HCT116 (cell line): ENCODE measurements around the gene UBA5. TPM values are rescaled to one million over a fixed set of nuclear protein-coding genes. Genes with fewer than 3 reads are reported as not detected.

Source experiments
- ATAC-seq: fragments of 200-7000 bp; cut with Tn5 transposase; 2 replicates; pipeline ENCODE4 v1.9.1; 2020; ENCODE audit warnings: mild to moderate bottlenecking, moderate library complexity
- BruUV-seq: library from RNA; stranded (reverse); fragments of 400-500 nt; replicated peaks from 2 replicates; lab custom pipeline; 2021; lab: Mats Ljungman, UMichigan
- CTCF ChIA-PET: fragments of 300-600 bp; sonication (Branson Sonifier 250); formaldehyde crosslinking; loops from one replicate; lab custom pipeline; 2021; ENCODE audit warnings: antibody characterized with exemption; lab: Charles Lee
- POLR2A ChIA-PET: fragments of 300-600, 350-600 bp; sonication (Branson Sonifier 250); formaldehyde crosslinking; loops from one replicate; lab custom pipeline; 2021; ENCODE audit warnings: antibody characterized with exemption; lab: Charles Lee
- RAD21 ChIA-PET, 2 experiments: fragments of 300-600 bp; sonication (Branson Sonifier 250); formaldehyde crosslinking; loops; one replicate each; lab custom pipeline; 2023; ENCODE audit warnings: low total read pairs in 2 of 2; ENCODE audit not compliant: uncharacterized antibody in 2 of 2, unreplicated experiment in 2 of 2, low non-redundant PET in 1 of 2; lab: Charles Lee
- DNase-seq: peaks from one replicate; pipeline ENCODE4 v3.0.0-alpha.2; 2010; ENCODE audit warnings: low read depth, low spot score
- H2AFZ ChIP-seq: fragments of 200-600 bp; shearing (Covaris generic), sonication (generic); 2 replicates; pipeline ENCODE4 v1.6.1; 2017; ENCODE audit warnings: low read depth, mixed run types, mixed read lengths, antibody characterized with exemption, low read length; ENCODE audit not compliant: poor library complexity, severe bottlenecking
- H3K27ac ChIP-seq: 2 replicates; pipeline ENCODE4 v1.5.1; 2012; ENCODE audit warnings: low read depth, low read length
- H3K27me3 ChIP-seq: fragments of 200-600 bp; sonication (generic); 2 replicates; pipeline ENCODE4 v1.6.1; 2016; ENCODE audit warnings: mixed run types, low read length, mixed read lengths; ENCODE audit not compliant: insufficient read depth
- H3K36me3 ChIP-seq, 2 experiments: fragments of 200-500 bp in 1 of 2; fragments of 200-600 bp in 1 of 2; sonication (Bioruptor generic) in 1 of 2; sonication (generic) in 1 of 2; 2 replicates each; pipeline versions ENCODE4 v1.5.1 to v1.6.1; 2014 to 2016; ENCODE audit warnings: low read length in 2 of 2, inconsistent platforms in 1 of 2, mixed read lengths in 1 of 2, mixed run types in 1 of 2; ENCODE audit not compliant: insufficient read depth in 2 of 2, control insufficient read depth in 1 of 2
- H3K4me1 ChIP-seq, 2 experiments: fragments of 200-600 bp in 1 of 2; sonication (generic) in 1 of 2; 2 replicates each; pipeline versions ENCODE4 v1.5.1 to v1.6.1; 2012 to 2017; ENCODE audit warnings: low read length in 2 of 2, inconsistent platforms in 1 of 2, mild to moderate bottlenecking in 1 of 2, mixed read lengths in 1 of 2, mixed run types in 1 of 2, moderate library complexity in 1 of 2; ENCODE audit not compliant: insufficient read depth in 2 of 2, control insufficient read depth in 1 of 2
- H3K4me2 ChIP-seq: fragments of 200-600 bp; sonication (generic); 2 replicates; pipeline ENCODE4 v1.6.1; 2017; ENCODE audit warnings: mixed run types, low read length, mixed read lengths
- H3K4me3 ChIP-seq, 2 experiments: fragments of 200-600 bp in 1 of 2; sonication (generic) in 1 of 2; replicated peaks in 1 of 2; 2 replicates each; pipeline ENCODE4 v1.5.1; 2011 to 2016; ENCODE audit warnings: low read length in 2 of 2, control low read depth in 1 of 2, low read depth in 1 of 2, mild to moderate bottlenecking in 1 of 2, mixed read lengths in 1 of 2, mixed run types in 1 of 2
- H3K79me2 ChIP-seq: fragments of 200-600 bp; sonication (generic); 2 replicates; pipeline ENCODE4 v1.6.1; 2017; ENCODE audit warnings: mild to moderate bottlenecking, mixed run types, low read length, moderate library complexity, mixed read lengths; ENCODE audit not compliant: insufficient read depth
- H3K9ac ChIP-seq: fragments of 200-600 bp; sonication (generic); 2 replicates; pipeline ENCODE4 v1.6.1; 2016; ENCODE audit warnings: low read length, mixed read lengths
- H3K9me2 ChIP-seq: fragments of 200-600 bp; sonication (generic), shearing (Covaris generic); 2 replicates; pipeline ENCODE4 v1.6.1; 2017; ENCODE audit warnings: mixed run types, mild to moderate bottlenecking, moderate library complexity; ENCODE audit not compliant: insufficient read depth
- H3K9me3 ChIP-seq, 2 experiments: fragments of 200-500 bp in 1 of 2; fragments of 200-600 bp in 1 of 2; sonication (Bioruptor generic) in 1 of 2; sonication (generic) in 1 of 2; 2 replicates each; pipeline ENCODE4 v1.6.1; 2014 to 2017; ENCODE audit warnings: low read length in 2 of 2, mixed read lengths in 2 of 2, inconsistent platforms in 1 of 2, low read depth in 1 of 2, mild to moderate bottlenecking in 1 of 2, mixed run types in 1 of 2, moderate library complexity in 1 of 2; ENCODE audit not compliant: control insufficient read depth in 1 of 2, insufficient read depth in 1 of 2
- H4K20me1 ChIP-seq: fragments of 200-600 bp; sonication (generic), shearing (Covaris generic); 2 replicates; pipeline ENCODE4 v1.6.1; 2017; ENCODE audit warnings: mixed run types, mild to moderate bottlenecking, moderate library complexity; ENCODE audit not compliant: insufficient read depth
- ATF3 ChIP-seq: IDR thresholded peaks from 2 replicates; pipeline ENCODE4 v1.6.1; 2012
- CEBPB ChIP-seq: IDR thresholded peaks from 2 replicates; pipeline ENCODE4 v1.6.1; 2012; ENCODE audit warnings: low read depth
- EGR1 ChIP-seq: IDR thresholded peaks from 2 replicates; pipeline ENCODE4 v1.6.1; 2012; ENCODE audit warnings: low read depth
- ELF1 ChIP-seq: IDR thresholded peaks from 2 replicates; pipeline ENCODE4 v1.6.1; 2012; ENCODE audit warnings: low read depth, borderline replicate concordance
- EZH2 ChIP-seq: fragments of 200-600 bp; sonication (generic); IDR thresholded peaks from 2 replicates; pipeline ENCODE4 v1.6.1; 2017; ENCODE audit warnings: antibody characterized with exemption, mixed run types
- EZH2phosphoT487 ChIP-seq: fragments of 200-600 bp; IDR thresholded peaks from 2 replicates; pipeline ENCODE4 v1.6.1; 2018; ENCODE audit warnings: antibody characterized with exemption, borderline replicate concordance
- FOSL1 ChIP-seq: IDR thresholded peaks from 2 replicates; pipeline ENCODE4 v1.6.1; 2012; ENCODE audit warnings: low read depth
- JUND ChIP-seq: IDR thresholded peaks from 2 replicates; pipeline ENCODE4 v1.6.1; 2012
- MAX ChIP-seq: IDR thresholded peaks from 2 replicates; pipeline ENCODE4 v1.6.1; 2012
- POLR2AphosphoS5 ChIP-seq: IDR thresholded peaks from 2 replicates; pipeline ENCODE4 v1.6.1; 2011; ENCODE audit warnings: mild to moderate bottlenecking, low read depth, low read length, moderate library complexity
- RAD21 ChIP-seq: IDR thresholded peaks from 2 replicates; pipeline ENCODE4 v1.6.1; 2012; ENCODE audit warnings: low read depth, mild to moderate bottlenecking
- SIN3A ChIP-seq: IDR thresholded peaks from 2 replicates; pipeline ENCODE4 v1.6.1; 2012; ENCODE audit warnings: low read depth
- SP1 ChIP-seq: IDR thresholded peaks from 2 replicates; pipeline ENCODE4 v1.6.1; 2012; ENCODE audit warnings: low read depth
- SRF ChIP-seq: IDR thresholded peaks from 2 replicates; pipeline ENCODE4 v1.6.1; 2012; ENCODE audit warnings: low read depth
- TCF7L2 ChIP-seq: IDR thresholded peaks from 2 replicates; pipeline ENCODE4 v1.7.0; 2011; ENCODE audit warnings: borderline replicate concordance, inconsistent platforms; ENCODE audit not compliant: insufficient read depth, insufficient read length; ENCODE audit errors: extremely low read depth
- ZBTB33 ChIP-seq: IDR thresholded peaks from 2 replicates; pipeline ENCODE4 v1.6.1; 2011; ENCODE audit warnings: mild to moderate bottlenecking, low read length, moderate library complexity; ENCODE audit not compliant: insufficient replicate concordance; ENCODE audit errors: extremely low read depth
- ZFX ChIP-seq: fragments of 450-650 bp; IDR thresholded peaks from 2 replicates; pipeline ENCODE4 v1.6.1; 2017
- intact Hi-C: fragments of 100-400 bp; cut with micrococcal nuclease; formaldehyde crosslinking; loops from 2 replicates; pipeline ENCODE4 v1.10.0; 2022
- total RNA-seq: library from RNA; stranded (reverse); gene quantifications from one replicate; pipeline ENCODE4 v1.2.1, GENCODE V29; 2021; ENCODE audit not compliant: unreplicated experiment

Gene UBA5
- total RNA-seq, 1 experiment from 2014 or later, result 43.7 TPM

- ATAC-seq, result peak; percentile 21
- TF ChIP-seq SRF, result no peak
- TF ChIP-seq MAX, result peak; percentile 24; the same call in 1 of the 2 replicates
- TF ChIP-seq, all 23 proteins: peak for 1
- Histone ChIP-seq H3K27ac (peak overlapping the region; percentile 89), H3K4me3 (peak overlapping the region; percentile 72 to 87), H3K27me3 (no peaks in the 10 kb centered on the region), H3K9me3 (no peaks in the 10 kb centered on the region), H3K9ac (peak overlapping the region; percentile 92), H3K36me3 (no peaks in the 10 kb centered on the region), H2AFZ (peak overlapping the region; percentile 45), H3K4me2 (peak overlapping the region; percentile 82), H3K9me2 (no peaks in the 10 kb centered on the region), H3K79me2 (peaks cover 47% of the 10 kb centered on the region), H3K4me1 (peaks cover 0 to 16% of the 10 kb centered on the region in 2 experiments; a peak in 2 of 4 replicates), H4K20me1 (no peaks in the 10 kb centered on the region)
- no TSS peak for BruUV-seq
- DNase-seq, result no peak
- intact Hi-C loops, result no loop called here
- POLR2A ChIA-PET, result interaction anchor here (0.7 to 1.7 kb wide), 5 partner anchors 9 to 16 kb away, joined by 3 to 4 read pairs (median 3); no protein-coding TSS in a partner anchor
- RAD21 ChIA-PET, result no interaction called here
- CTCF ChIA-PET, result interaction anchor here (0.9 to 2.9 kb wide), 3 partner anchors 17 to 123 kb away, joined by 4 to 11 read pairs (median 4); no protein-coding TSS in a partner anchor
These were observed 1.1 kb upstream of the UBA5 start for GRCh38 chr3:132659000-132659364.

GRCh38 chr3:132659365-132660051 lies 621 bp upstream of the UBA5 start, which contains the start of gene ACAD11:
ACAD11 (minus strand) TSS chr3:132659809; CDS start chr3:132659751, 58 bp downstream.
- H3K27ac ChIP-seq, result peak within 1 kb of the TSS; percentile 89
- no peaks in the 10 kb centered on the region for H3K9me3 ChIP-seq
- DNase-seq (peak; percentile 59), ATAC-seq (peak; percentile 85)
- peak within 1 kb of the TSS; percentile 83 for H2AFZ ChIP-seq
- peaks cover 0 to 16% of the 10 kb centered on the region in 2 experiments; a peak in 2 of 4 replicates for H3K4me1 ChIP-seq
- no peaks in the 10 kb centered on the region for H3K27me3 ChIP-seq
- H3K36me3 ChIP-seq, result no peaks in the 10 kb centered on the region
- ChIA-PET CTCF (interaction anchor here (0.9 to 2.9 kb wide), 2 partner anchors 17 to 23 kb away, joined by 4 to 11 read pairs; no protein-coding TSS in a partner anchor), POLR2A (interaction anchor here (0.7 to 1.7 kb wide), 7 partner anchors 8 to 820 kb away, joined by 3 to 4 read pairs (median 3); no protein-coding TSS in a partner anchor), RAD21 (no interaction called here)
- peak within 1 kb of the TSS; percentile 72 to 87 for H3K4me3 ChIP-seq
- TSS peak; percentile 73 for BruUV-seq
- H3K9me2 ChIP-seq, result no peaks in the 10 kb centered on the region
- H3K79me2 ChIP-seq, result peaks cover 52% of the 10 kb centered on the region
- peak within 1 kb of the TSS; percentile 92 for H3K9ac ChIP-seq
- intact Hi-C loops, result no loop called here
- H4K20me1 ChIP-seq, result no peaks in the 10 kb centered on the region
- peak within 1 kb of the TSS; percentile 82 for H3K4me2 ChIP-seq
- no peak for TF ChIP-seq SRF
- peak; percentile 57 for TF ChIP-seq RAD21
- TF ChIP-seq MAX, result peak; percentile 52
- TF ChIP-seq ZBTB33, result no peak
- peak; percentile 52 for TF ChIP-seq SIN3A
- no peak for TF ChIP-seq EGR1
- TF ChIP-seq EZH2phosphoT487, result no peak
- no peak for TF ChIP-seq ZFX
- no peak for TF ChIP-seq ATF3
- TF ChIP-seq EZH2, result no peak
- peak; percentile 64 for TF ChIP-seq POLR2AphosphoS5
- no peak for TF ChIP-seq TCF7L2
- TF ChIP-seq FOSL1, result no peak
- no peak for TF ChIP-seq CEBPB
- no peak for TF ChIP-seq JUND
- no peak for TF ChIP-seq ELF1
- no peak for TF ChIP-seq SP1
